HEK293 (cell line): ENCODE data around the gene DDX47.
"Not testable (repeated sequence)": the region's sequence is repeated elsewhere in the genome, so short reads cannot be mapped to it uniquely, and the experiment has no call there.

Experiments used
- CTCF ChIA-PET: fragments of 350-600 bp; formaldehyde crosslinking; extraction: SDS; loops from one replicate; lab custom pipeline; 2021; ENCODE audit warnings: antibody characterized with exemption; lab: Yijun Ruan, JAX
- POLR2A ChIA-PET: fragments of 300-600 bp; formaldehyde crosslinking; extraction: SDS; loops from one replicate; lab custom pipeline; 2020; ENCODE audit warnings: antibody characterized with exemption, inconsistent platforms; lab: Yijun Ruan, JAX
- H3K27ac ChIP-seq: fragments of 200-500 bp; sonication (Bioruptor generic); 2 replicates; pipeline ENCODE4 v1.5.1; 2014; ENCODE audit warnings: low read depth, low read length, control low read depth, inconsistent platforms; ENCODE audit errors: extremely low read depth
- H3K36me3 ChIP-seq, 2 experiments: fragments of 200-500 bp in 1 of 2; sonication (Bioruptor generic) in 1 of 2; 1 replicate in 1 of 2; 2 replicates in 1 of 2; pipeline ENCODE4 v1.5.1; 2014 to 2017; ENCODE audit warnings: inconsistent platforms in 2 of 2, low read length in 2 of 2; ENCODE audit not compliant: control insufficient read depth in 2 of 2, insufficient read depth in 1 of 2
- H3K4me1 ChIP-seq: fragments of 200-500 bp; sonication (Bioruptor generic); 2 replicates; pipeline ENCODE4 v1.5.1; 2014; ENCODE audit warnings: mild to moderate bottlenecking, low read length, inconsistent platforms; ENCODE audit not compliant: control insufficient read depth, insufficient read depth
- H3K4me3 ChIP-seq: 2 replicates; pipeline ENCODE4 v1.5.1; 2011; ENCODE audit warnings: low read depth, mild to moderate bottlenecking, control low read depth, low read length, moderate library complexity
- H3K9me3 ChIP-seq: fragments of 200-500 bp; sonication (Bioruptor generic); 2 replicates; pipeline ENCODE4 v1.5.1; 2014; ENCODE audit warnings: low read depth, low read length, inconsistent platforms; ENCODE audit not compliant: control insufficient read depth, insufficient read depth
- BCL11B ChIP-seq: fragments of 450-650 bp; formaldehyde crosslinking; IDR thresholded peaks from 2 replicates; pipeline ENCODE4 v1.5.1; 2016; ENCODE audit warnings: low read depth, missing biosample characterization, missing genetic modification characterization
- EGR2 ChIP-seq: fragments of 450-650 bp; formaldehyde crosslinking; IDR thresholded peaks from 2 replicates; pipeline ENCODE4 v1.5.1; 2016; ENCODE audit warnings: low read depth, missing biosample characterization, missing genetic modification characterization
- ELK4 ChIP-seq: IDR thresholded peaks from 2 replicates; pipeline ENCODE4 v1.6.1; 2011; ENCODE audit warnings: mild to moderate bottlenecking, low read depth, low read length, borderline replicate concordance
- IKZF3 ChIP-seq: fragments of 450-650 bp; IDR thresholded peaks from 2 replicates; pipeline ENCODE4 v1.5.0; 2018; ENCODE audit warnings: missing biosample characterization, mild to moderate bottlenecking, missing genetic modification characterization, moderate library complexity
- OSR2 ChIP-seq: fragments of 450-650 bp; formaldehyde crosslinking; IDR thresholded peaks from 2 replicates; pipeline ENCODE4 v1.5.1; 2016; ENCODE audit warnings: missing biosample characterization, missing genetic modification characterization
- PBX3 ChIP-seq: sonication (generic); formaldehyde crosslinking; IDR thresholded peaks from 2 replicates; pipeline ENCODE4 v1.8.1; 2022; ENCODE audit warnings: mild to moderate bottlenecking, moderate library complexity, missing genetic modification reagents
- PRDM1 ChIP-seq: fragments of 450-650 bp; formaldehyde crosslinking; IDR thresholded peaks from 2 replicates; pipeline ENCODE4; 2016; ENCODE audit warnings: missing biosample characterization, missing genetic modification characterization
- PRDM2 ChIP-seq: fragments of 450-650 bp; formaldehyde crosslinking; IDR thresholded peaks from 2 replicates; pipeline ENCODE4 v1.5.1; 2016; ENCODE audit warnings: missing biosample characterization, missing genetic modification characterization, borderline replicate concordance
- PRDM6 ChIP-seq: fragments of 450-650 bp; formaldehyde crosslinking; IDR thresholded peaks from 2 replicates; pipeline ENCODE4 v1.5.1; 2017; ENCODE audit warnings: missing biosample characterization, missing genetic modification characterization
- ZBTB10 ChIP-seq: fragments of 450-650 bp; formaldehyde crosslinking; IDR thresholded peaks from 2 replicates; pipeline ENCODE4 v1.5.1; 2016; ENCODE audit warnings: missing biosample characterization, missing genetic modification characterization
- ZEB2 ChIP-seq: fragments of 450-650 bp; formaldehyde crosslinking; IDR thresholded peaks from 2 replicates; pipeline ENCODE4 v1.5.1; 2016; ENCODE audit warnings: missing biosample characterization, missing genetic modification characterization
- ZFHX2 ChIP-seq: fragments of 450-650 bp; formaldehyde crosslinking; conservative IDR thresholded peaks from 2 replicates; pipeline ENCODE4 v1.5.1; 2016; ENCODE audit warnings: missing biosample characterization, missing genetic modification characterization
- ZNF202 ChIP-seq: fragments of 450-650 bp; formaldehyde crosslinking; IDR thresholded peaks from 2 replicates; pipeline ENCODE4 v1.5.1; 2016; ENCODE audit warnings: missing biosample characterization, missing genetic modification characterization, borderline replicate concordance
- ZNF274 ChIP-seq, 2 experiments: fragments of 200-500 bp in 1 of 2; fragments of 450-650 bp in 1 of 2; sonication (Bioruptor generic) in 1 of 2; formaldehyde crosslinking in 1 of 2; IDR thresholded peaks; 2 replicates each; pipeline versions ENCODE4 v1.5.1 to v1.6.1; 2014 to 2016; ENCODE audit warnings: borderline replicate concordance in 1 of 2, inconsistent platforms in 1 of 2, low read length in 1 of 2, missing biosample characterization in 1 of 2, missing genetic modification characterization in 1 of 2
- ZNF747 ChIP-seq: fragments of 450-650 bp; formaldehyde crosslinking; IDR thresholded peaks from 2 replicates; pipeline ENCODE4 v1.5.1; 2016; ENCODE audit warnings: missing biosample characterization, missing genetic modification characterization
- ZNF785 ChIP-seq: fragments of 450-650 bp; formaldehyde crosslinking; IDR thresholded peaks from 2 replicates; pipeline ENCODE4 v1.5.1; 2016; ENCODE audit warnings: missing biosample characterization, missing genetic modification characterization
- ZSCAN5A ChIP-seq: fragments of 450-650 bp; formaldehyde crosslinking; IDR thresholded peaks from 2 replicates; pipeline ENCODE4 v1.5.1; 2016; ENCODE audit warnings: missing biosample characterization, missing genetic modification characterization

The DDX47 gene

GRCh38 chr12:12800406-12801180, 12.6 kb upstream of the DDX47 start:
- H3K36me3 ChIP-seq: no peaks in the 10 kb centered on the region
- TF ChIP-seq OSR2 (tag by site-specific recombination): no peak
- no peak for TF ChIP-seq ZNF747
- no peak for TF ChIP-seq ZNF785 (tag by site-specific recombination)
- TF ChIP-seq ZNF274 (IDR thresholded peaks at IDR 0.05; ENCODE audit: low read length): no peak
- TF ChIP-seq ZNF274 (tag by site-specific recombination; IDR thresholded peaks at IDR 0.05; ENCODE audit: borderline replicate concordance): no peak
- TF ChIP-seq EGR2 (tag by site-specific recombination): peak; percentile 88
- no peak for TF ChIP-seq IKZF3
- TF ChIP-seq PBX3 (CRISPR knock-in tag): no peak
- TF ChIP-seq ELK4: no peak
- no peak for TF ChIP-seq ZBTB10
- TF ChIP-seq PRDM2 (tag by site-specific recombination): no peak
- TF ChIP-seq ZFHX2: peak; percentile 75
- TF ChIP-seq BCL11B (tag by site-specific recombination): no peak
- TF ChIP-seq PRDM6 (tag by site-specific recombination): no peak
- TF ChIP-seq PRDM1 (tag by site-specific recombination): no peak
- TF ChIP-seq ZSCAN5A (tag by site-specific recombination): no peak
- TF ChIP-seq ZNF202 (tag by site-specific recombination): no peak
- TF ChIP-seq ZEB2 (tag by site-specific recombination): no peak
- no peak overlapping the region for H3K4me3 ChIP-seq
- no peak overlapping the region for H3K27ac ChIP-seq
- H3K9me3 ChIP-seq: no peaks in the 10 kb centered on the region
- H3K4me1 ChIP-seq: peaks cover 4% of the 10 kb centered on the region
- ChIA-PET POLR2A (interaction anchor here (0.7 kb wide), 1 partner anchor 71 kb away, joined by 3 read pairs; no protein-coding TSS in a partner anchor), CTCF (interaction anchor here (0.7 to 1.3 kb wide), 3 partner anchors 12 to 75 kb away, joined by 3 to 7 read pairs (median 4); no protein-coding TSS in a partner anchor)

GRCh38 chr12:12801656-12802055, 11.5 kb upstream of the DDX47 start:
- H3K36me3 ChIP-seq, CTCF ChIA-PET, H3K4me1 ChIP-seq, H3K27ac ChIP-seq, H3K9me3 ChIP-seq, H3K4me3 ChIP-seq, POLR2A ChIA-PET: not testable (repeated sequence)
